ENCODE data around the gene SLC25A4.

The SLC25A4 gene

DNA sequence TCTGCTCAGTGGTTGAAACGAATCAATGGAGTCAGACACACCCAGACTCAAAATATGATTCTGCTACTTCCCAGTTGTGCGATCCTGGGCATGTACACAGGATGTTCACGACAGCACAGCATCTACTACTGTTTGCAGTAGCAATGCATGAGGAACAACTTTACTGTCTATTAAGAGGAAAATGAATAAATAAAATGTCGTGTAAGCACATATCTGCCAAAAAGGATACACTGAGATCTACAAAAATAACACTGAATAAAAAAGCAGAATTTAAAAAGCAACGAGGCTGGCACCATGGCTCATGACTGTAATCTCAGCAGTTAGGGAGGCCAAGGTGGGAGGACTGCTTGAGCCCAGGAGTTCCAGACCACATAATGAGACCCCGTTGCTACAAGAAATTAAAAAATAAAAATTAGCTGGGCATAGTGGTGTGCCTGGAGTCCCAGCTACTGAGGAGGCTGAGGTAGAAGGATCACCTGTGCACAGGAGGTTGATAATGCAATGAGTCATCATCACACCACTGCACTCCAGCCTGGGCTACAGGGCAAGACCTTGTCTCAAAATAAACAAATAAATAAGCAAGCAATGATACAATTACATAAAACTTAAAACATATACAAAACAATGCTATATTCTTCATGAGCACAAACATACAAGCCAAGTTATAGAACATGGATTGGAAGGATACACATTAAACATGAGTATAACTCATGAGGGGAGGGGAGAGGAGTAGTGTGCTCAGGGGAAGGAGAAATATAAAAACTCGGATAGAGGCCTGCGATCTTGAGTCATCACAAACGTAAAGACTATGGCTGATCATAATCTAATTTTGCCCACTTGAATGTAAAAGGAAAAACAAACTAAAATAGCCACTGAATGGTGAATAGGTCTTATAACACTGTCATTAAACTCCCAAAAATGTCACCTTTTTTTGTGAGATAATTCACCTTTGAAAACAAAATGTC is 52.1 kb downstream of the SLC25A4 start:
- TF ChIP-seq YY1 (IDR thresholded peaks at IDR 0.05; ENCODE audit: low read depth): no peak
- TF ChIP-seq RAD21 (IDR thresholded peaks at IDR 0.05; ENCODE audit: low read depth): no peak
- no peak for TF ChIP-seq EGR1 (IDR thresholded peaks at IDR 0.05)
- TF ChIP-seq, protein P1, sequence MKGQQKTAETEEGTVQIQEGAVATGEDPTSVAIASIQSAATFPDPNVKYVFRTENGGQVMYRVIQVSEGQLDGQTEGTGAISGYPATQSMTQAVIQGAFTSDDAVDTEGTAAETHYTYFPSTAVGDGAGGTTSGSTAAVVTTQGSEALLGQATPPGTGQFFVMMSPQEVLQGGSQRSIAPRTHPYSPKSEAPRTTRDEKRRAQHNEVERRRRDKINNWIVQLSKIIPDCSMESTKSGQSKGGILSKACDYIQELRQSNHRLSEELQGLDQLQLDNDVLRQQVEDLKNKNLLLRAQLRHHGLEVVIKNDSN (IDR thresholded peaks at IDR 0.05): no peak
- no peak for TF ChIP-seq ZBTB7A (IDR thresholded peaks at IDR 0.05; ENCODE audit: low read depth)
- no peak for TF ChIP-seq CREB1 (IDR thresholded peaks at IDR 0.05; ENCODE audit: low read depth)
- TF ChIP-seq, protein P2, sequence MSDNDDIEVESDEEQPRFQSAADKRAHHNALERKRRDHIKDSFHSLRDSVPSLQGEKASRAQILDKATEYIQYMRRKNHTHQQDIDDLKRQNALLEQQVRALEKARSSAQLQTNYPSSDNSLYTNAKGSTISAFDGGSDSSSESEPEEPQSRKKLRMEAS (IDR thresholded peaks at IDR 0.05): no peak
- no peak for TF ChIP-seq TAF1 (IDR thresholded peaks at IDR 0.05; ENCODE audit: low read depth)
- TF ChIP-seq EP300 (IDR thresholded peaks at IDR 0.05; ENCODE audit: borderline replicate concordance): no peak
- TF ChIP-seq TCF12 (IDR thresholded peaks at IDR 0.05; ENCODE audit: low read depth): no peak
- TF ChIP-seq CEBPB (IDR thresholded peaks at IDR 0.05): no peak
- no peak for TF ChIP-seq TEAD4 (IDR thresholded peaks at IDR 0.05)
- no peak for TF ChIP-seq NFIC (IDR thresholded peaks at IDR 0.05)
- TF ChIP-seq, protein P3, sequence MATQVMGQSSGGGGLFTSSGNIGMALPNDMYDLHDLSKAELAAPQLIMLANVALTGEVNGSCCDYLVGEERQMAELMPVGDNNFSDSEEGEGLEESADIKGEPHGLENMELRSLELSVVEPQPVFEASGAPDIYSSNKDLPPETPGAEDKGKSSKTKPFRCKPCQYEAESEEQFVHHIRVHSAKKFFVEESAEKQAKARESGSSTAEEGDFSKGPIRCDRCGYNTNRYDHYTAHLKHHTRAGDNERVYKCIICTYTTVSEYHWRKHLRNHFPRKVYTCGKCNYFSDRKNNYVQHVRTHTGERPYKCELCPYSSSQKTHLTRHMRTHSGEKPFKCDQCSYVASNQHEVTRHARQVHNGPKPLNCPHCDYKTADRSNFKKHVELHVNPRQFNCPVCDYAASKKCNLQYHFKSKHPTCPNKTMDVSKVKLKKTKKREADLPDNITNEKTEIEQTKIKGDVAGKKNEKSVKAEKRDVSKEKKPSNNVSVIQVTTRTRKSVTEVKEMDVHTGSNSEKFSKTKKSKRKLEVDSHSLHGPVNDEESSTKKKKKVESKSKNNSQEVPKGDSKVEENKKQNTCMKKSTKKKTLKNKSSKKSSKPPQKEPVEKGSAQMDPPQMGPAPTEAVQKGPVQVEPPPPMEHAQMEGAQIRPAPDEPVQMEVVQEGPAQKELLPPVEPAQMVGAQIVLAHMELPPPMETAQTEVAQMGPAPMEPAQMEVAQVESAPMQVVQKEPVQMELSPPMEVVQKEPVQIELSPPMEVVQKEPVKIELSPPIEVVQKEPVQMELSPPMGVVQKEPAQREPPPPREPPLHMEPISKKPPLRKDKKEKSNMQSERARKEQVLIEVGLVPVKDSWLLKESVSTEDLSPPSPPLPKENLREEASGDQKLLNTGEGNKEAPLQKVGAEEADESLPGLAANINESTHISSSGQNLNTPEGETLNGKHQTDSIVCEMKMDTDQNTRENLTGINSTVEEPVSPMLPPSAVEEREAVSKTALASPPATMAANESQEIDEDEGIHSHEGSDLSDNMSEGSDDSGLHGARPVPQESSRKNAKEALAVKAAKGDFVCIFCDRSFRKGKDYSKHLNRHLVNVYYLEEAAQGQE (IDR thresholded peaks at IDR 0.05; ENCODE audit: low read depth): no peak
- no peak for TF ChIP-seq FOXM1 (IDR thresholded peaks at IDR 0.05; ENCODE audit: borderline replicate concordance, low read depth)

DNA sequence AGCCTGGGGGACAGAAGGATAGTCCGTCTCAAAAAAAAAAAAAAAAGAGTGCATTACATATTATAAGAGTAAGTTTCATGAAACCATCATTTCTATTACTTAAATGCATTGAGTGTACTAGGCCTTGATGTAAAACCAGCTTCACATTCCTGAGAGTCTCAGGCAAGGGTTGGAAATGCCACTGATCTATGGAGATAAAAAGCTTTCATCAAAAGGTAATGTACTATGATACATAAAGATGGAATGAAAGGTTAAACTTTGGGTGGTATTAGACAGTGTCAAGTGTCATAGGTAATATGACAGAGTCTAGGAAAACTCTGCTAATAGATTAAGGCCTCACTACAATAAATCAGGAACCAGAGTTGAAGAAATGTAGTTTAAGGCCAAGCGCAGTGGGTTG is 53.4 kb downstream of the SLC25A4 start:
- TF ChIP-seq TCF12 (IDR thresholded peaks at IDR 0.05; ENCODE audit: low read depth): no peak
- TF ChIP-seq, protein P1 (IDR thresholded peaks at IDR 0.05): no peak
- TF ChIP-seq, protein P2 (IDR thresholded peaks at IDR 0.05): no peak
- TF ChIP-seq EGR1 (IDR thresholded peaks at IDR 0.05): no peak
- no peak for TF ChIP-seq CEBPB (IDR thresholded peaks at IDR 0.05)
- no peak for TF ChIP-seq EP300 (IDR thresholded peaks at IDR 0.05; ENCODE audit: borderline replicate concordance)
- no peak for TF ChIP-seq RAD21 (IDR thresholded peaks at IDR 0.05; ENCODE audit: low read depth)
- no peak for TF ChIP-seq TEAD4 (IDR thresholded peaks at IDR 0.05)
- TF ChIP-seq CREB1 (IDR thresholded peaks at IDR 0.05; ENCODE audit: low read depth): no peak
- no peak for TF ChIP-seq YY1 (IDR thresholded peaks at IDR 0.05; ENCODE audit: low read depth)
- no peak for TF ChIP-seq FOXM1 (IDR thresholded peaks at IDR 0.05; ENCODE audit: borderline replicate concordance, low read depth)
- TF ChIP-seq, protein P3 (IDR thresholded peaks at IDR 0.05; ENCODE audit: low read depth): no peak
- TF ChIP-seq TAF1 (IDR thresholded peaks at IDR 0.05; ENCODE audit: low read depth): no peak
- no peak for TF ChIP-seq ZBTB7A (IDR thresholded peaks at IDR 0.05; ENCODE audit: low read depth)
- no peak for TF ChIP-seq NFIC (IDR thresholded peaks at IDR 0.05)
